ENCODE data around the gene HHATL.

Gene HHATL

GRCh38 chr3:42682301-42683070, 20.1 kb downstream of the HHATL start:
- in situ Hi-C loops (cut with MboI; ENCODE audit: low pct_unique_long_range_greater_than_20kb, low sequenced_read_pairs, unreplicated experiment) = no loop called here
- DNase-seq (ENCODE audit: low spot score) = no peak
- no peak for TF ChIP-seq CTCF (IDR thresholded peaks at IDR 0.05; ENCODE audit: extremely low read depth, insufficient read depth, missing control alignments)

- no peak for TF ChIP-seq CTCF (IDR thresholded peaks at IDR 0.05; ENCODE audit: extremely low read depth, insufficient read depth, missing control alignments)
- in situ Hi-C loops (cut with MboI; ENCODE audit: low pct_unique_long_range_greater_than_20kb, low sequenced_read_pairs, unreplicated experiment) = no loop called here
- no peak for DNase-seq (ENCODE audit: low spot score)
These were observed 21.1 kb downstream of the HHATL start for GRCh38 chr3:42681361-42682038.

- in situ Hi-C loops (cut with MboI; ENCODE audit: low pct_unique_long_range_greater_than_20kb, low sequenced_read_pairs, unreplicated experiment) = no loop called here
- DNase-seq (ENCODE audit: low spot score) = no peak
- no peak for TF ChIP-seq CTCF (IDR thresholded peaks at IDR 0.05; ENCODE audit: extremely low read depth, insufficient read depth, missing control alignments)
These were observed 21.8 kb downstream of the HHATL start for GRCh38 chr3:42680806-42681205.

GRCh38 chr3:42680271-42680670, 22.3 kb downstream of the HHATL start:
- in situ Hi-C loops (cut with MboI; ENCODE audit: low pct_unique_long_range_greater_than_20kb, low sequenced_read_pairs, unreplicated experiment) = no loop called here
- DNase-seq (ENCODE audit: low spot score) = no peak
- TF ChIP-seq CTCF (IDR thresholded peaks at IDR 0.05; ENCODE audit: extremely low read depth, insufficient read depth, missing control alignments) = no peak

GRCh38 chr3:42678447-42678846, 24.2 kb downstream of the HHATL start:
- in situ Hi-C loops (cut with MboI; ENCODE audit: low pct_unique_long_range_greater_than_20kb, low sequenced_read_pairs, unreplicated experiment) = no loop called here
- no peak for DNase-seq (ENCODE audit: low spot score)

GRCh38 chr3:42675909-42676308, 26.7 kb downstream of the HHATL start:
- TF ChIP-seq CTCF (IDR thresholded peaks at IDR 0.05; ENCODE audit: extremely low read depth, insufficient read depth, missing control alignments) = no peak
- in situ Hi-C loops (cut with MboI; ENCODE audit: low pct_unique_long_range_greater_than_20kb, low sequenced_read_pairs, unreplicated experiment) = no loop called here
- no peak for DNase-seq (ENCODE audit: low spot score)

More at GRCh38 chr3:42678447-42678846, 24.2 kb downstream of the HHATL start:
- no peak for TF ChIP-seq CTCF (IDR thresholded peaks at IDR 0.05; ENCODE audit: extremely low read depth, insufficient read depth, missing control alignments)
